Activated T-cell treated with anti-CD3 and anti-CD28 coated beads, Interleukin-2, amount 50 U/mL, for 24 hours (primary cell): ENCODE results near the gene SERPINI1.
"Not testable (repeated sequence)": the region's sequence is repeated elsewhere in the genome, so short reads cannot be mapped to it uniquely, and the experiment has no call there.

Experiments used
- DNase-seq: peaks from one replicate; pipeline ENCODE4 v3.0.0-alpha.2; 2020
- H3K27ac Mint-ChIP-seq: 2 replicates; pipeline ENCODE4 v1.8.0; 2020; ENCODE audit warnings: mild to moderate bottlenecking, mixed read lengths
- H3K27me3 Mint-ChIP-seq: 2 replicates; pipeline ENCODE4 v1.8.0; 2020; ENCODE audit warnings: mixed read lengths
- H3K36me3 Mint-ChIP-seq: 2 replicates; pipeline ENCODE4 v1.8.0; 2020; ENCODE audit warnings: low read depth, mixed read lengths
- H3K4me1 Mint-ChIP-seq: 2 replicates; pipeline ENCODE4 v1.8.0; 2020; ENCODE audit warnings: low read depth, mixed read lengths
- H3K4me3 Mint-ChIP-seq: 2 replicates; pipeline ENCODE4 v1.8.0; 2020; ENCODE audit warnings: mild to moderate bottlenecking, moderate library complexity, mixed read lengths
- H3K9me3 Mint-ChIP-seq: 2 replicates; pipeline ENCODE4 v1.8.0; 2020; ENCODE audit warnings: mixed read lengths

The SERPINI1 gene

GRCh38 chr3:167808910-167809309 is 73.4 kb downstream of the SERPINI1 start:
- H3K4me1 Mint-ChIP-seq: no peaks in the 10 kb centered on the region
- H3K36me3 Mint-ChIP-seq: no peaks in the 10 kb centered on the region
- no peak overlapping the region for H3K27ac Mint-ChIP-seq
- H3K4me3 Mint-ChIP-seq: no peak overlapping the region
- no peak for DNase-seq
- no peaks in the 10 kb centered on the region for H3K9me3 Mint-ChIP-seq
- no peaks in the 10 kb centered on the region for H3K27me3 Mint-ChIP-seq

- Mint-ChIP-seq H3K27ac (no peak overlapping the region), H3K4me3 (no peak overlapping the region), H3K4me1 (no peaks in the 10 kb centered on the region), H3K9me3 (no peaks in the 10 kb centered on the region), H3K27me3 (no peaks in the 10 kb centered on the region), H3K36me3 (no peaks in the 10 kb centered on the region)
- DNase-seq: no peak
These were observed 74.7 kb downstream of the SERPINI1 start for GRCh38 chr3:167810236-167810635.

GRCh38 chr3:167811031-167811430 is 75.5 kb downstream of the SERPINI1 start:
- H3K4me3 Mint-ChIP-seq: no peak overlapping the region
- H3K36me3 Mint-ChIP-seq: no peaks in the 10 kb centered on the region
- no peak for DNase-seq
- H3K4me1 Mint-ChIP-seq: no peaks in the 10 kb centered on the region
- H3K9me3 Mint-ChIP-seq: no peaks in the 10 kb centered on the region
- no peaks in the 10 kb centered on the region for H3K27me3 Mint-ChIP-seq
- H3K27ac Mint-ChIP-seq: no peak overlapping the region

GRCh38 chr3:167813169-167814123 is 77.9 kb downstream of the SERPINI1 start:
- DNase-seq: no peak
- Mint-ChIP-seq H3K27me3 (no peaks in the 10 kb centered on the region), H3K27ac (no peak overlapping the region)

GRCh38 chr3:167814441-167814951 is 79.0 kb downstream of the SERPINI1 start:
- no peaks in the 10 kb centered on the region for H3K4me1 Mint-ChIP-seq
- H3K4me3 Mint-ChIP-seq: no peak overlapping the region
- H3K27me3 Mint-ChIP-seq: no peaks in the 10 kb centered on the region

More at GRCh38 chr3:167813169-167814123, 77.9 kb downstream of the SERPINI1 start:
- no peaks in the 10 kb centered on the region for H3K36me3 Mint-ChIP-seq
- no peak overlapping the region for H3K4me3 Mint-ChIP-seq
- no peaks in the 10 kb centered on the region for H3K4me1 Mint-ChIP-seq
- H3K9me3 Mint-ChIP-seq: no peaks in the 10 kb centered on the region

GRCh38 chr3:167816953-167817352 is 81.4 kb downstream of the SERPINI1 start:
- no peaks in the 10 kb centered on the region for H3K36me3 Mint-ChIP-seq
- H3K27me3 Mint-ChIP-seq: no peaks in the 10 kb centered on the region
- no peak for DNase-seq
- no peak overlapping the region for H3K4me3 Mint-ChIP-seq
- H3K9me3 Mint-ChIP-seq: no peaks in the 10 kb centered on the region
- no peaks in the 10 kb centered on the region for H3K4me1 Mint-ChIP-seq
- H3K27ac Mint-ChIP-seq: no peak overlapping the region

More at GRCh38 chr3:167814441-167814951, 79.0 kb downstream of the SERPINI1 start:
- Mint-ChIP-seq H3K36me3 (no peaks in the 10 kb centered on the region), H3K9me3 (no peaks in the 10 kb centered on the region), H3K27ac (no peak overlapping the region)
- DNase-seq: no peak

GRCh38 chr3:167820102-167820865 is 84.8 kb downstream of the SERPINI1 start:
- no peaks in the 10 kb centered on the region for H3K36me3 Mint-ChIP-seq
- no peaks in the 10 kb centered on the region for H3K4me1 Mint-ChIP-seq
- H3K27me3 Mint-ChIP-seq: no peaks in the 10 kb centered on the region
- no peak overlapping the region for H3K27ac Mint-ChIP-seq
- H3K9me3 Mint-ChIP-seq: no peaks in the 10 kb centered on the region
- H3K4me3 Mint-ChIP-seq: no peak overlapping the region
- no peak for DNase-seq

- no peak overlapping the region for H3K4me3 Mint-ChIP-seq
- H3K9me3 Mint-ChIP-seq: no peaks in the 10 kb centered on the region
- no peak overlapping the region for H3K27ac Mint-ChIP-seq
These were observed 85.8 kb downstream of the SERPINI1 start for GRCh38 chr3:167821248-167821805.

GRCh38 chr3:167823738-167824137 is 88.2 kb downstream of the SERPINI1 start:
- no peaks in the 10 kb centered on the region for H3K4me1 Mint-ChIP-seq
- H3K27me3 Mint-ChIP-seq: no peaks in the 10 kb centered on the region
- no peaks in the 10 kb centered on the region for H3K36me3 Mint-ChIP-seq
- H3K27ac Mint-ChIP-seq: no peak overlapping the region
- no peak for DNase-seq
- H3K4me3 Mint-ChIP-seq: no peak overlapping the region
- H3K9me3 Mint-ChIP-seq: no peaks in the 10 kb centered on the region

More at GRCh38 chr3:167821248-167821805, 85.8 kb downstream of the SERPINI1 start:
- H3K4me1 Mint-ChIP-seq: no peaks in the 10 kb centered on the region
- DNase-seq: no peak
- no peaks in the 10 kb centered on the region for H3K27me3 Mint-ChIP-seq
- H3K36me3 Mint-ChIP-seq: no peaks in the 10 kb centered on the region

- H3K4me1 Mint-ChIP-seq, H3K9me3 Mint-ChIP-seq, H3K27ac Mint-ChIP-seq, H3K4me3 Mint-ChIP-seq, H3K27me3 Mint-ChIP-seq, H3K36me3 Mint-ChIP-seq, DNase-seq: not testable (repeated sequence)
These were observed 92.1 kb downstream of the SERPINI1 start for GRCh38 chr3:167827588-167827987.

- no peak overlapping the region for H3K27ac Mint-ChIP-seq
- H3K4me1 Mint-ChIP-seq: no peaks in the 10 kb centered on the region
- no peak for DNase-seq
- no peak overlapping the region for H3K4me3 Mint-ChIP-seq
- no peaks in the 10 kb centered on the region for H3K27me3 Mint-ChIP-seq
- H3K36me3 Mint-ChIP-seq: no peaks in the 10 kb centered on the region
- H3K9me3 Mint-ChIP-seq: no peaks in the 10 kb centered on the region
These were observed 93.5 kb downstream of the SERPINI1 start for GRCh38 chr3:167829071-167829470.

- Mint-ChIP-seq H3K4me1 (no peaks in the 10 kb centered on the region), H3K27me3 (no peaks in the 10 kb centered on the region), H3K4me3 (no peak overlapping the region), H3K9me3 (no peaks in the 10 kb centered on the region), H3K27ac (no peak overlapping the region), H3K36me3 (no peaks in the 10 kb centered on the region)
- DNase-seq: no peak
These were observed 94.5 kb downstream of the SERPINI1 start for GRCh38 chr3:167830007-167830406.

GRCh38 chr3:167835359-167835758 is 99.8 kb downstream of the SERPINI1 start:
- no peak overlapping the region for H3K4me3 Mint-ChIP-seq
- no peaks in the 10 kb centered on the region for H3K4me1 Mint-ChIP-seq

GRCh38 chr3:167835953-167836352 is 100.4 kb downstream of the SERPINI1 start:
- Mint-ChIP-seq H3K27me3 (peaks cover 3% of the 10 kb centered on the region), H3K4me1 (no peaks in the 10 kb centered on the region), H3K9me3 (no peaks in the 10 kb centered on the region), H3K27ac (no peak overlapping the region), H3K36me3 (no peaks in the 10 kb centered on the region), H3K4me3 (no peak overlapping the region)
- DNase-seq: no peak

More at GRCh38 chr3:167835359-167835758, 99.8 kb downstream of the SERPINI1 start:
- DNase-seq: no peak
- H3K9me3 Mint-ChIP-seq: no peaks in the 10 kb centered on the region
- peaks cover 3% of the 10 kb centered on the region for H3K27me3 Mint-ChIP-seq
- H3K36me3 Mint-ChIP-seq: no peaks in the 10 kb centered on the region
- H3K27ac Mint-ChIP-seq: no peak overlapping the region
